MM.1S (cell line): ENCODE data around the gene SHC2.

ENCODE experiments used
- DNase-seq: peaks from one replicate; pipeline ENCODE4 v3.0.0-alpha.2; 2015
- H2AFZ ChIP-seq: fragments of 300-600 bp; sonication (generic); 2 replicates; pipeline ENCODE4 v1.6.0; 2016; ENCODE audit warnings: antibody characterized with exemption, low read length
- H3F3A ChIP-seq: fragments of 300-600 bp; sonication (generic); 2 replicates; pipeline ENCODE4 v1.6.1; 2016; ENCODE audit warnings: mild to moderate bottlenecking, antibody characterized with exemption, low read length, moderate library complexity, mixed read lengths; ENCODE audit not compliant: insufficient read depth
- H3K27ac ChIP-seq: fragments of 300-600 bp; sonication (generic); 2 replicates; pipeline ENCODE4 v1.5.1; 2016; ENCODE audit warnings: mild to moderate bottlenecking, low read length
- H3K27me3 ChIP-seq: fragments of 300-600 bp; sonication (generic); replicated peaks from 2 replicates; pipeline ENCODE4 v1.6.0; 2016; ENCODE audit warnings: low read length; ENCODE audit not compliant: insufficient read depth
- H3K36me3 ChIP-seq: fragments of 300-600 bp; sonication (generic); replicated peaks from 2 replicates; pipeline ENCODE4 v1.6.1; 2016; ENCODE audit warnings: mild to moderate bottlenecking, low read length, mixed read lengths; ENCODE audit not compliant: insufficient read depth
- H3K4me1 ChIP-seq: fragments of 300-600 bp; sonication (generic); 2 replicates; pipeline ENCODE4 v1.6.1; 2016; ENCODE audit warnings: low read length, mixed read lengths
- H3K4me2 ChIP-seq: fragments of 300-600 bp; sonication (generic); 2 replicates; pipeline ENCODE4 v1.6.0; 2016; ENCODE audit warnings: low read depth, low read length
- H3K4me3 ChIP-seq: fragments of 300-600 bp; sonication (generic); 2 replicates; pipeline ENCODE4 v1.5.1; 2016; ENCODE audit warnings: low read length, mixed read lengths
- H3K79me2 ChIP-seq: fragments of 300-600 bp; sonication (generic); 2 replicates; pipeline ENCODE4 v1.6.1; 2016; ENCODE audit warnings: mixed run types, low read length, mixed read lengths
- H3K9ac ChIP-seq: fragments of 300-600 bp; sonication (generic); 2 replicates; pipeline ENCODE4 v1.6.1; 2016; ENCODE audit warnings: low read length, mixed read lengths
- H3K9me2 ChIP-seq: fragments of 300-600 bp; sonication (generic); replicated peaks from 2 replicates; pipeline ENCODE4 v1.6.1; 2016; ENCODE audit warnings: mild to moderate bottlenecking, low read length, mixed read lengths; ENCODE audit not compliant: insufficient read depth
- H3K9me3 ChIP-seq: fragments of 300-600 bp; sonication (generic); replicated peaks from 2 replicates; pipeline ENCODE4 v1.6.1; 2016; ENCODE audit warnings: mild to moderate bottlenecking, low read length, mixed read lengths; ENCODE audit not compliant: insufficient read depth
- H4K20me1 ChIP-seq: fragments of 300-600 bp; sonication (generic); 2 replicates; pipeline ENCODE4 v1.6.1; 2016; ENCODE audit warnings: mild to moderate bottlenecking, low read length, moderate library complexity, mixed read lengths; ENCODE audit not compliant: insufficient read depth
- CTCF ChIP-seq: fragments of 300-600 bp; sonication (generic); IDR thresholded peaks from 2 replicates; pipeline ENCODE4 v1.5.1; 2016; ENCODE audit warnings: antibody characterized with exemption, low read length, mixed read lengths
- EZH2 ChIP-seq: fragments of 300-600 bp; sonication (generic); optimal IDR thresholded peaks from 2 replicates; pipeline ENCODE3; 2017; ENCODE audit warnings: low read depth, mild to moderate bottlenecking, antibody characterized with exemption, low read length, mixed read lengths
- EZH2phosphoT487 ChIP-seq: fragments of 300-600 bp; sonication (generic); IDR thresholded peaks from 2 replicates; pipeline ENCODE4 v1.6.1; 2018; ENCODE audit warnings: antibody characterized with exemption, low read length

The SHC2 gene

GRCh38 chr19:371501-372168, 89.2 kb downstream of the SHC2 start:
- Histone ChIP-seq H4K20me1 (no peaks in the 10 kb centered on the region), H3K4me3 (no peak overlapping the region), H3K9me3 (no peaks in the 10 kb centered on the region), H3K4me1 (no peaks in the 10 kb centered on the region), H2AFZ (no peak overlapping the region), H3K36me3 (no peaks in the 10 kb centered on the region), H3F3A (no peaks in the 10 kb centered on the region), H3K79me2 (no peaks in the 10 kb centered on the region), H3K4me2 (no peak overlapping the region), H3K9me2 (no peaks in the 10 kb centered on the region), H3K9ac (no peak overlapping the region), H3K27ac (no peak overlapping the region), H3K27me3 (peaks cover 97% of the 10 kb centered on the region)
- TF ChIP-seq EZH2 (no peak), EZH2phosphoT487 (no peak), CTCF (no peak)
- DNase-seq: peak; percentile 18

GRCh38 chr19:370641-371330, 90.0 kb downstream of the SHC2 start:
- Histone ChIP-seq H3K9ac (no peak overlapping the region), H3K27ac (no peak overlapping the region), H3F3A (no peaks in the 10 kb centered on the region), H3K27me3 (peaks cover 100% of the 10 kb centered on the region), H3K36me3 (no peaks in the 10 kb centered on the region), H3K4me1 (no peaks in the 10 kb centered on the region), H3K79me2 (no peaks in the 10 kb centered on the region), H3K9me2 (no peaks in the 10 kb centered on the region), H3K9me3 (no peaks in the 10 kb centered on the region), H3K4me2 (no peak overlapping the region), H2AFZ (no peak overlapping the region), H4K20me1 (no peaks in the 10 kb centered on the region), H3K4me3 (no peak overlapping the region)
- DNase-seq: no peak
- TF ChIP-seq EZH2phosphoT487 (no peak), EZH2 (no peak), CTCF (no peak)

- Histone ChIP-seq H3K27ac (no peak overlapping the region), H3K9me3 (no peaks in the 10 kb centered on the region), H3K36me3 (no peaks in the 10 kb centered on the region), H3K9me2 (no peaks in the 10 kb centered on the region), H3K4me1 (no peaks in the 10 kb centered on the region), H3K79me2 (no peaks in the 10 kb centered on the region), H3K9ac (no peak overlapping the region), H3K4me3 (no peak overlapping the region), H4K20me1 (no peaks in the 10 kb centered on the region), H3F3A (no peaks in the 10 kb centered on the region), H3K27me3 (peaks cover 100% of the 10 kb centered on the region), H3K4me2 (no peak overlapping the region), H2AFZ (no peak overlapping the region)
- no peak for TF ChIP-seq CTCF
- no peak for TF ChIP-seq EZH2phosphoT487
- no peak for TF ChIP-seq EZH2
- DNase-seq: no peak
Measured at GRCh38 chr19:369876-370275, 91.0 kb downstream of the SHC2 start.
